Measurements from ENCODE around the gene NMNAT3.

NMNAT3 gene

DNA sequence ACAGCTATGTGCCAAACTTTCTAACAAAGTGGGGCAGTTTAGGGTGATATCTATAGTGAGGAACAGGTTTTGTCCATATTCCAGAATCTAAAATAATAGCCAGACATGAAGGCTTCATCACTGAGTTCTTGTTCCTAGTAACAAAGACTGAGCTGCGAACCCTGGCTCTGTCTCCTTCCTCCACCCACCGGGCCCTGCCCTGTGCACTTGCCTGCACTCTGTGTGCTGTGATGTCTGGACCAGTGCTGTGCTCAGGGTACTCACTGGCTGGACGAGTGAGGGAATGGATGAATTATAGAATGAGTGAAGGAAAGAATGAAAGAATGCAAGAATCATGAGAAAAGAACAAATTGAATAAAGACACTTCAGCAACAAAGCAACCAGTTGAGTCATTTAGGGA lies 8.9 kb upstream of the NMNAT3 start:
- no peaks in the 10 kb centered on the region for H3K9me3 ChIP-seq
- H3K27me3 ChIP-seq = no peaks in the 10 kb centered on the region
- no peak overlapping the region for H3K4me3 ChIP-seq (ENCODE audit: low read depth in 1 of 2, low read length in 1 of 2)
- TF ChIP-seq, protein P1, sequence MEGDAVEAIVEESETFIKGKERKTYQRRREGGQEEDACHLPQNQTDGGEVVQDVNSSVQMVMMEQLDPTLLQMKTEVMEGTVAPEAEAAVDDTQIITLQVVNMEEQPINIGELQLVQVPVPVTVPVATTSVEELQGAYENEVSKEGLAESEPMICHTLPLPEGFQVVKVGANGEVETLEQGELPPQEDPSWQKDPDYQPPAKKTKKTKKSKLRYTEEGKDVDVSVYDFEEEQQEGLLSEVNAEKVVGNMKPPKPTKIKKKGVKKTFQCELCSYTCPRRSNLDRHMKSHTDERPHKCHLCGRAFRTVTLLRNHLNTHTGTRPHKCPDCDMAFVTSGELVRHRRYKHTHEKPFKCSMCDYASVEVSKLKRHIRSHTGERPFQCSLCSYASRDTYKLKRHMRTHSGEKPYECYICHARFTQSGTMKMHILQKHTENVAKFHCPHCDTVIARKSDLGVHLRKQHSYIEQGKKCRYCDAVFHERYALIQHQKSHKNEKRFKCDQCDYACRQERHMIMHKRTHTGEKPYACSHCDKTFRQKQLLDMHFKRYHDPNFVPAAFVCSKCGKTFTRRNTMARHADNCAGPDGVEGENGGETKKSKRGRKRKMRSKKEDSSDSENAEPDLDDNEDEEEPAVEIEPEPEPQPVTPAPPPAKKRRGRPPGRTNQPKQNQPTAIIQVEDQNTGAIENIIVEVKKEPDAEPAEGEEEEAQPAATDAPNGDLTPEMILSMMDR (IDR thresholded peaks at IDR 0.05) = no peak
- no peaks in the 10 kb centered on the region for H3K36me3 ChIP-seq
- H3K27ac ChIP-seq = no peak overlapping the region
- no peaks in the 10 kb centered on the region for H3K4me1 ChIP-seq (ENCODE audit: control insufficient read depth in 1 of 2, insufficient read depth in 1 of 2, low read depth in 1 of 2, low read length in 1 of 2)

DNA sequence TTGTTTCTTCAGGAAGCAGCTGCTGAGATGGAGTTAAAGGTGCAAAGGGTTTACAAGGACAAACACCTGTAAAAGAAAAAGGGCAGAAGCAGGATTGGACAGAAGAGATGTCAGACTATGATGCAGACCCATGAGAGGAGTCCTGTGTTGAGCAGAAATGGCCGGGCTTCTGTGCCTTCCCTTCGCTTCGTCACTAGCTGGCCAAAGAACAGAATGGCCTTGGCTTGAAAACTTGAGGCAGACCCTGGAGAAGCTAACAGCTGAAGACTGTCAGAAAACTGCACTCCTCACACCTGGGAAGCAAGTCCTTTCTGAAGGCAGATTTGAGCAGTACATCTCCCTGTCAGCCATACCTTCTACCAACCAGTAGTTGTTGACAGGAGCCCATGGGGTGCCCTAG lies 8.4 kb upstream of the NMNAT3 start:
- no peaks in the 10 kb centered on the region for H3K36me3 ChIP-seq

DNA sequence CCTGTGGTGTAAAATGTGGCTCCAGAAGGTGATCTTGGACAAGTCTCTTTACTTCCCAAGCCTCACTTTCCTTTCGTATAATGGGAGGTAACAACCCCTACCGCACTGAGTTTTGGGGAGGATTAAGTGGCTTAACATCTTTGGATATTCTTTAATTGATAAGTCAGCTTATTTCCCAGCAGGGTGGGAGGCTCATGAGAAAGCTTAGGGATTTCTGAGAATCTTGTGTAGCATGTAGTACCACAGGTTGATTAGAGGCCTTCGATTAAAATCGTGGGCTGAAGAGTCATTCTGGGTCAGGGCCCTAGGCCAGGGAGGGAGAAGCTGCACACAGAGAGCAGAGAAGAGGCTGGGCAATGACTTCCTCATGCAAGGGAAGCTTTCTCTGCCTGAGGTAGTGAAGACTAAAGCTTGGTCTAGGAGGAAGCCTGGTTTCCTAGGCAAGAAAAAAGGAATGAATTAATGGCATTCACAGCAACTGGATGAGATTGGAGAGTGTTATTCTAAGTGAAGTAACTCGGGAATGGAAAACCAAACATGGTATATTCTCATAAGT lies 1.5 kb upstream of the NMNAT3 start:
- TF ChIP-seq, protein P1 (IDR thresholded peaks at IDR 0.05) = no peak

More for the DNA sequence above, 8.4 kb upstream of the NMNAT3 start:
- no peaks in the 10 kb centered on the region for H3K27me3 ChIP-seq
- H3K27ac ChIP-seq = no peak overlapping the region
- TF ChIP-seq, protein P1 (IDR thresholded peaks at IDR 0.05) = no peak
- no peaks in the 10 kb centered on the region for H3K9me3 ChIP-seq
- no peaks in the 10 kb centered on the region for H3K4me1 ChIP-seq (ENCODE audit: control insufficient read depth in 1 of 2, insufficient read depth in 1 of 2, low read depth in 1 of 2, low read length in 1 of 2)
- H3K4me3 ChIP-seq (ENCODE audit: low read depth in 1 of 2, low read length in 1 of 2) = no peak overlapping the region

DNA sequence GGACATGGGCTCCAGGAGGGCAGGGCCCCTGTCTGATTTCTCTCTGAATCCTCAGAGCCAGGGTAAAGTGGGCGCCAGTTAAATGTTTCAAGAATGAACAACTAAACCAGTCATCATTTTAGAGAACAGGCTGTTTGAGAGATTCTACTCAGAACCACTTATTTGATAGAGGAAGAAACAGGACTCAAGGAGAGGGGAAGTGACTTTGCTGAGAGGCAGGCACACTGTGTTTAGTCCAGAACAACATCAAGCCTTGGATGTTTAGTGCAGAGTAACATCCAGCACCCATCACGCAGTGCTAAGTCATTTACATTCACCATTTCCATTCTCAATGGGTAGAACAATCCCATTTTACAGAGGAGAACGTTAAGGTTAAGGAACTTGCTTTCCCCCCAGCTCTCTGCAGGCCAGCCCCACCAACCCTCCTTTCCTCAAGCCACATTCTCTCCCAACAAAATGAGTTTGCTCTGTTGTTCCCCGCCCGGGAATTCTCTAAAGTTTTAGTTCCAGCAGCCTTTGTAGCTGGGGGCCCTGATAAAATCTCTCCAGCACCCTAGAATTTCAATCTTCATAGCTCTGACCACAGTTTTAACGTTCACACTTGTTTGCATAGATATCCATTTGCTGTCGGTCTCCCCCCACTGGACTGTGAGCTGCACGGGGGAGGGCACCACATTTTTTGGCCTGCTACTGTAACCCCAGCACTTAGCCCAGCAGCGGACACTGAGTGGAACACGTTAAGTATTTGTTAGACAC lies 962 bp downstream of the NMNAT3 start:
- H3K4me1 ChIP-seq (ENCODE audit: control insufficient read depth in 1 of 2, insufficient read depth in 1 of 2, low read depth in 1 of 2, low read length in 1 of 2) = peaks cover 6 to 7% of the 10 kb centered on the region in 2 experiments
- TF ChIP-seq, protein P1 (IDR thresholded peaks at IDR 0.05) = no peak
- no peak overlapping the region for H3K27ac ChIP-seq
- H3K27me3 ChIP-seq = peaks cover 14% of the 10 kb centered on the region
- H3K9me3 ChIP-seq = no peaks in the 10 kb centered on the region
- no peaks in the 10 kb centered on the region for H3K36me3 ChIP-seq
- peak overlapping the region; percentile 67 to 83 for H3K4me3 ChIP-seq (ENCODE audit: low read depth in 1 of 2, low read length in 1 of 2)

More for the DNA sequence above, 1.5 kb upstream of the NMNAT3 start:
- H3K4me1 ChIP-seq (ENCODE audit: control insufficient read depth in 1 of 2, insufficient read depth in 1 of 2, low read depth in 1 of 2, low read length in 1 of 2) = peaks cover 6 to 7% of the 10 kb centered on the region in 2 experiments
- no peak overlapping the region for H3K27ac ChIP-seq
- H3K9me3 ChIP-seq = no peaks in the 10 kb centered on the region
- H3K27me3 ChIP-seq = peaks cover 14% of the 10 kb centered on the region
- no peak overlapping the region for H3K4me3 ChIP-seq (ENCODE audit: low read depth in 1 of 2, low read length in 1 of 2)
- H3K36me3 ChIP-seq = no peaks in the 10 kb centered on the region

DNA sequence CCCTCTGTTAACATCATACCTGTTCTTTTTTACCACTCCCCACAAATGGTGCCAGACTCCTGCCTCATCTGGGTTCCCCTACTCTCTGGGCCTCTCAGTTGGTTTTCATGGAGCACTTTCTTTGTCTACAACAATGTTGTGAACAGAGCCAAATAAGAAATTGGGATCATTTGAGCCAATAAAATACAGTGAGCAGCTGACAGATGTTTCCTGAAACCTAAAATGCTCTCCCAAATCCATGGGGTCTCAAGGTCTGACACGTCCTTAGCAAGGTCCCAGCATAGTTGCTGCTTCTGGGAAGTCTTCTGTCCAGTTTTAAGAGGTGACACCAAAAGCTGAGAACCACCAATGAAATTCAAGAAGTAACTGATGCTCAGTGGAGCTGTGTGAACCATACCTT lies 1.7 kb downstream of the NMNAT3 start:
- no peak overlapping the region for H3K4me3 ChIP-seq (ENCODE audit: low read depth in 1 of 2, low read length in 1 of 2)
- TF ChIP-seq, protein P1 (IDR thresholded peaks at IDR 0.05) = no peak
- H3K36me3 ChIP-seq = no peaks in the 10 kb centered on the region
- H3K27ac ChIP-seq = no peak overlapping the region
- peaks cover 14% of the 10 kb centered on the region for H3K27me3 ChIP-seq
- H3K4me1 ChIP-seq (ENCODE audit: control insufficient read depth in 1 of 2, insufficient read depth in 1 of 2, low read depth in 1 of 2, low read length in 1 of 2) = peaks cover 6 to 7% of the 10 kb centered on the region in 2 experiments
- H3K9me3 ChIP-seq = no peaks in the 10 kb centered on the region
